Liver (tissue), 9 donors: ENCODE data around the gene ABCC1. TPM values are rescaled to one million over a fixed set of nuclear protein-coding genes. Genes with fewer than 3 reads are reported as not detected.

Experiments used
- DNase-seq: peaks from one replicate; pipeline ENCODE4 v3.0.0-alpha.2; 2017; ENCODE audit warnings: low spot score
- H3K27ac ChIP-seq, 2 donors: one replicate each; pipeline ENCODE4 v1.7.0; 2013; ENCODE audit warnings: inconsistent platforms in 2 of 2, low read length in 2 of 2, control low read depth in 1 of 2, low read depth in 1 of 2, mild to moderate bottlenecking in 1 of 2
- H3K27me3 ChIP-seq, 4 donors: one replicate each; pipeline versions ENCODE4 v1.6.1 to v1.7.0; 2013; ENCODE audit warnings: low read length in 3 of 4, inconsistent platforms in 1 of 4, mild to moderate bottlenecking in 1 of 4, moderate library complexity in 1 of 4; ENCODE audit not compliant: control insufficient read depth in 4 of 4, insufficient read depth in 4 of 4
- H3K36me3 ChIP-seq, 4 donors: one replicate each; pipeline versions ENCODE4 v1.6.1 to v1.7.0; 2013; ENCODE audit warnings: low read length in 3 of 4, mild to moderate bottlenecking in 3 of 4, low read depth in 1 of 4, moderate library complexity in 1 of 4; ENCODE audit not compliant: control insufficient read depth in 4 of 4, insufficient read depth in 3 of 4
- H3K4me1 ChIP-seq, 4 donors: one replicate each; pipeline versions ENCODE4 v1.6.1 to v1.7.0; 2013; ENCODE audit warnings: low read length in 3 of 4, mild to moderate bottlenecking in 3 of 4, moderate library complexity in 1 of 4; ENCODE audit not compliant: control insufficient read depth in 4 of 4, insufficient read depth in 4 of 4
- H3K4me3 ChIP-seq, 3 donors: one replicate each; pipeline versions ENCODE4 v1.6.1 to v1.7.0; 2013; ENCODE audit warnings: low read length in 3 of 3, control low read depth in 1 of 3, low read depth in 1 of 3, mild to moderate bottlenecking in 1 of 3
- H3K9ac ChIP-seq, 2 donors: one replicate each; pipeline ENCODE4 v1.7.0; 2013; ENCODE audit warnings: low read length in 2 of 2, mild to moderate bottlenecking in 2 of 2, moderate library complexity in 2 of 2, control low read depth in 1 of 2, low read depth in 1 of 2
- H3K9me3 ChIP-seq, 4 donors: one replicate each; pipeline versions ENCODE4 v1.6.1 to v1.7.0; 2013; ENCODE audit warnings: low read length in 3 of 4; ENCODE audit not compliant: control insufficient read depth in 4 of 4
- CTCF ChIP-seq: fragments of 150-350 bp; IDR thresholded peaks from 2 replicates; pipeline ENCODE4 v1.5.1; 2017; ENCODE audit warnings: improper control_type of control experiment, low read depth, low read length; ENCODE audit not compliant: missing input control
- EGR1 ChIP-seq, 2 donors: IDR thresholded peaks; 2 replicates each; pipeline ENCODE4 v1.6.1; 2016 to 2018; ENCODE audit warnings: antibody characterized with exemption in 2 of 2, low read depth in 2 of 2
- FOXA1 ChIP-seq: IDR thresholded peaks from 2 replicates; pipeline ENCODE4 v1.6.1; 2016; ENCODE audit warnings: antibody characterized with exemption
- FOXA2 ChIP-seq: IDR thresholded peaks from 2 replicates; pipeline ENCODE4 v1.6.1; 2016; ENCODE audit warnings: antibody characterized with exemption
- GABPA ChIP-seq, 2 donors: IDR thresholded peaks in 1 of 2; conservative IDR thresholded peaks in 1 of 2; 2 replicates each; pipeline ENCODE4 v1.6.1; 2016; ENCODE audit warnings: antibody characterized with exemption in 2 of 2, mild to moderate bottlenecking in 1 of 2, moderate library complexity in 1 of 2
- HNF4A ChIP-seq, 2 donors: conservative IDR thresholded peaks; 2 replicates each; pipeline ENCODE4 v1.6.1; 2016; ENCODE audit warnings: antibody characterized with exemption in 2 of 2, mild to moderate bottlenecking in 2 of 2
- HNF4G ChIP-seq: IDR thresholded peaks from 2 replicates; pipeline ENCODE4 v1.6.1; 2016; ENCODE audit warnings: antibody characterized with exemption
- JUND ChIP-seq, 2 donors: IDR thresholded peaks; 2 replicates each; pipeline ENCODE4 v1.6.1; 2016; ENCODE audit warnings: antibody characterized with exemption in 2 of 2
- NR2F2 ChIP-seq: IDR thresholded peaks from 2 replicates; pipeline ENCODE4 v1.6.1; 2016; ENCODE audit warnings: antibody characterized with exemption
- RAD21 ChIP-seq, 2 donors: IDR thresholded peaks; 2 replicates each; pipeline ENCODE4 v1.6.1; 2016; ENCODE audit warnings: antibody characterized with exemption in 2 of 2, mild to moderate bottlenecking in 2 of 2
- REST ChIP-seq: IDR thresholded peaks from 2 replicates; pipeline ENCODE4 v1.6.1; 2016; ENCODE audit warnings: antibody characterized with exemption, mild to moderate bottlenecking
- RXRA ChIP-seq, 2 donors: IDR thresholded peaks; 2 replicates each; pipeline ENCODE4 v1.6.1; 2017 to 2018; ENCODE audit warnings: antibody characterized with exemption in 2 of 2, mild to moderate bottlenecking in 1 of 2
- SP1 ChIP-seq: IDR thresholded peaks from 2 replicates; pipeline ENCODE4 v1.6.1; 2018; ENCODE audit warnings: antibody characterized with exemption, mild to moderate bottlenecking
- TAF1 ChIP-seq: conservative IDR thresholded peaks from 2 replicates; pipeline ENCODE4 v1.6.1; 2016; ENCODE audit warnings: antibody characterized with exemption, mild to moderate bottlenecking
- YY1 ChIP-seq: IDR thresholded peaks from 2 replicates; pipeline ENCODE4 v1.6.1; 2016; ENCODE audit warnings: antibody characterized with exemption, mild to moderate bottlenecking
- ZBTB33 ChIP-seq: IDR thresholded peaks from 2 replicates; pipeline ENCODE4 v1.6.1; 2016; ENCODE audit warnings: antibody characterized with exemption
- WGBS: extraction: QIAGEN DNeasy Blood & Tissue Kit; methylation state at CpG from one replicate; pipeline ENCODE4 v1.1.7; 2013; 5-methylcytosine and 5-hydroxymethylcytosine counted together
- polyA plus RNA-seq, 2 donors: library from polyadenylated mRNA; stranded (reverse) in 1 of 2; unstranded in 1 of 2; fragments of 200-250 nt in 1 of 2; fragments of >200 nt in 1 of 2; fragmentation: Nextera tagmentation in 1 of 2; extraction: Ambion mirVana in 1 of 2; gene quantifications; one replicate each; pipeline versions ENCODE4 v1.2.1 to v1.2.3, GENCODE V29; 2013 to 2015
- total RNA-seq, 2 donors: library from RNA; depleted of rRNA; stranded (reverse); fragments of >200 nt; gene quantifications; one replicate each; pipeline ENCODE4 v1.2.3, GENCODE V29; 2014
- donor health status: healthy.
- donor health status: healthy.
- donor health status: healthy.
- donor health status: healthy.
- donor health status: healthy.

Gene ABCC1
- total and polyA plus RNA-seq, 4 donors: 0.85 to 7.7 (median 4.2) TPM

- no peak for DNase-seq
- Histone ChIP-seq H3K27me3 (no peaks in the 10 kb centered on the region), H3K36me3 (peaks cover 0 to 2% (median 0%) of the 10 kb centered on the region in 4 donors), H3K4me3 (no peak overlapping the region), H3K9ac (no peak overlapping the region), H3K9me3 (no peaks in the 10 kb centered on the region), H3K4me1 (no peaks in the 10 kb centered on the region), H3K27ac (no peak overlapping the region)
- TF ChIP-seq FOXA1 (no peak), SP1 (no peak), ZBTB33 (no peak), JUND (IDR thresholded peaks at IDR 0.05) (no peak), RAD21 (IDR thresholded peaks at IDR 0.05) (no peak), YY1 (no peak), REST (no peak), FOXA2 (no peak), GABPA (IDR thresholded peaks at IDR 0.05 in 1 of 2, conservative IDR thresholded peaks at IDR 0.05 in 1 of 2) (no peak), TAF1 (no peak), EGR1 (IDR thresholded peaks at IDR 0.05; ENCODE audit: low read depth in 2 of 2) (no peak), RXRA (IDR thresholded peaks at IDR 0.05) (no peak)
- WGBS: 91% methylated on average over 11 of the region's 11 CpGs
Observed at GRCh38 chr16:16047761-16048160, 98.3 kb downstream of the ABCC1 start.

- peaks cover 0 to 2% (median 0%) of the 10 kb centered on the region in 4 donors for H3K36me3 ChIP-seq
- WGBS: 91% methylated on average over 6 of the region's 6 CpGs
- no peak for DNase-seq
Observed at GRCh38 chr16:16048904-16049582, 99.6 kb downstream of the ABCC1 start.

More at GRCh38 chr16:16048904-16049582, 99.6 kb downstream of the ABCC1 start:
- Histone ChIP-seq H3K4me3 (no peak overlapping the region), H3K9me3 (no peaks in the 10 kb centered on the region), H3K4me1 (no peaks in the 10 kb centered on the region), H3K27ac (no peak overlapping the region), H3K9ac (no peak overlapping the region), H3K27me3 (no peaks in the 10 kb centered on the region)
- TF ChIP-seq HNF4A (conservative IDR thresholded peaks at IDR 0.05) (no peak), TAF1 (no peak), EGR1 (IDR thresholded peaks at IDR 0.05; ENCODE audit: low read depth in 2 of 2) (no peak), CTCF (no peak), NR2F2 (no peak), HNF4G (no peak)
